Adipose tissue (tissue), 3 donors: ENCODE measurements around the gene ZNF768. TPM values are rescaled to one million over a fixed set of nuclear protein-coding genes. Genes with fewer than 3 reads are reported as not detected.
"Not testable (repeated sequence)": the region's sequence is repeated elsewhere in the genome, so short reads cannot be mapped to it uniquely, and the experiment has no call there.

Source experiments
- H3K27ac ChIP-seq: one replicate; pipeline ENCODE4 v1.5.1; 2013; ENCODE audit warnings: low read depth, low read length
- WGBS, 3 donors: extraction: QIAGEN DNeasy Blood & Tissue Kit; methylation state at CpG; one replicate each; pipeline ENCODE4 v1.1.7; 2013; 5-methylcytosine and 5-hydroxymethylcytosine counted together
- polyA plus RNA-seq, 3 donors: library from polyadenylated mRNA; stranded (reverse); fragments of 200-250 nt; gene quantifications; one replicate each; pipeline ENCODE4 v1.2.3, GENCODE V29; 2013
- donor health status: healthy with polysubstance abuse.
- donor health status: Bipolar disorder and iron deficiency.
- donor health status: healthy.

The ZNF768 gene
- polyA plus RNA-seq, 3 donors: 17.8 to 33.9 (median 22.3) TPM

- 90 to 92% (median 90%) methylated on average over 13 of the region's 13 CpGs for WGBS, 3 donors
- not testable (repeated sequence) for H3K27ac ChIP-seq
Observed at GRCh38 chr16:30536391-30537024, 10.1 kb upstream of the ZNF768 start.

GRCh38 chr16:30535777-30536190 is 9.4 kb upstream of the ZNF768 start:
- 24 to 28% (median 25%) methylated on average over 12 of the region's 12 CpGs for WGBS, 3 donors
- no peak overlapping the region for H3K27ac ChIP-seq

DNA sequence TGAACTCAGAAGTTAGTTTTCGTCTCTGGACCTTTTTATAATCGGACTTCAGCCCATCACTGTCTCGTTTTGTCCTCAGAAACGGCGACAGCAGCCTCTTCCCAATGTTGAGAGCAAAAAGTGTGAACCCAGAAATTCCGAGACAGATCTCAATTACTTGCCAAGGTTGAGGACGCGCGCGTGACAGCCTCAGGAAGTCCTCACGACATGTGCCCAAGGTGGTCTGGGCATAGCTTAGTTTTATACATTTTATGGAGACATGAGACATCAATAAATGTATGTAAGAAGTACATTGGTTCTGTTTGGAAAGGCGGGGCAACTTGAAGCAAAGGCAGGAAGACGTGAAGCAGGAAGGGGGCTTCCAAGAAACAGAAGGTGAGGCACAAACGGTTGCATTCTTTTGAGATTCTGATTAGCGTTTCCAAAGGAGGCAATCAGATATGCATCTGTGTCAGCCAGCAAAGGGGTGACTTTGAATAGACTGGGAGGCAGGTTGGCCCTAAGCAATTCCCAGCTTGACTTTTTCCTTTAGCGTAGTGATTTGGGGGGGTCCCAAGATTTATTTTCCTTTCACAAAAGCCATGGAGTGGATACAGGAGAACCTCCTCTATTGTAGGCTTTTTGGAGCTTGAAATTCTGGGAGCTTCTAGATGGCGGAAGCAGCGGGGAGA is 8.9 kb upstream of the ZNF768 start:
- no peak overlapping the region for H3K27ac ChIP-seq
- WGBS, 3 donors: 2 to 7% (median 2%) methylated on average over 18 of the region's 18 CpGs

GRCh38 chr16:30534368-30535105 is 8.2 kb upstream of the ZNF768 start, which contains the start of gene ZNF747:
ZNF747 (minus strand) TSS chr16:30534858; CDS start chr16:30534679, 179 bp downstream.
- WGBS, 3 donors: 0 to 1% (median 0%) methylated on average over 57 to 70 of the region's 70 CpGs
- H3K27ac ChIP-seq: peak within 1 kb of the TSS; percentile 75

GRCh38 chr16:30533748-30534367 is 7.5 kb upstream of the ZNF768 start:
- 10 to 15% (median 15%) methylated on average over 28 to 29 of the region's 29 CpGs for WGBS, 3 donors
- H3K27ac ChIP-seq: peak overlapping the region; percentile 75

DNA sequence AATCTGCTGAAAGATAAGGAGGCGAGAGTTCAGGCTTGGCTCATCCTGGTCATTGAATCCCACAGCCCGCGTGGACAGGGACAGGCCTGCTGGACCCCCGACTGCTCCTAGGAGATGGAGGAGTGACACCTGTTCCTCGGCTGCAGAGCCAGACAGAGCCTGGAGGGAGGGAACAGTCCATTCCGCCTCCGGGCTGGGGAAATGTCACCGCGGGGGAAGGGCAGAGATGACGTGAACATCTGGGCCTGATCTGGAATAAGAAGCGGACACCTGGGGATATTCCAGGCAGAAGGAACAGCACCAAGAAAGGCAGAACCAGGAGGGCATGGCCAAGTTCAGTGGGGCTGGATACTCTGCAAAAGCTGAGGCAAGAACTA is 6.8 kb upstream of the ZNF768 start:
- no peak overlapping the region for H3K27ac ChIP-seq
- WGBS, 3 donors: 49 to 79% (median 71%) methylated on average over 11 of the region's 11 CpGs

- WGBS, 3 donors: 94 to 95% (median 94%) methylated on average over 55 to 57 of the region's 57 CpGs
- H3K27ac ChIP-seq: no peak overlapping the region
Observed at GRCh38 chr16:30532285-30533145, 6.1 kb upstream of the ZNF768 start.

DNA sequence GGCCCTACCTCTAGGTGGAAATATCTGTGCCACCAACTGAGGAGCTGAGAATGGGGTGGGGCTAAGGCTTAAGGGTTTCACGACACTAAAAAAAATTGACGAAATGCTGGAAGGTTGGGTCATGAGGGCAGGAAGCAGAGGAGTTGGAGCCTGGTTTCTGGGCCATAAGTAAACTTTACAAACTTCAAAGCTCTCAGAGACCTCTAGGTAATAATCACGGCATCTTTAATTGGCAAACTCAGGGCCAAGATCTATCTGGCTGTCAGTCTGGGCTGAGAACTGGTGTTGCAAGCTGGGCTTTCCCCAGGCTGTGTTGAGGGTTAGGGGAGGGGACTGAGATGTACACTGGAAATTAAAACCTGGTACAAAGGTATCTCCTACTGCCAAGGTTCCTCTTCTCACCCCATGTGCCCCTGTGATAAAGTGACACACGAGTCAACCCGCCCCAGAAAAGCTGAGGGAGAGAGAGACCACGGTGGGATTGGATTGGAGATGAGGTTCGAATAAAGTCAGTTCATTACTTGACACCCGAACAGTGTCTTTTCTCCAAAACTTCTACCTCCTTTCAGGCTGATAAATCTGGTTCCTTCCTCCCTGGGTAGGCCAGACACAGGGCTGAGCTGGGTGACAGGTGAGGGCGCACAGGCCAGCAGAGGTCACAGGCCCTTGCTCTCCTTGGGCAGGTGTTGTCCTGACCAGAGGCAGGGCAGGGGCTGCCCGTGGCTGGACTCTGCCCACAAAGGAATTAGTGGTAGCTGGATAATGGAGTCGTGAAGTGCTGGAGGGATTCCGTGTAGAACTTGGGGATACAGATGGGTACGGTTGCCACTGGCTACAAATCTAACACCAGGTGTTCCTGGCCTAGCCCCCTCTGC is 4.0 kb upstream of the ZNF768 start:
- no peak overlapping the region for H3K27ac ChIP-seq
- WGBS, 3 donors: 72 to 81% (median 80%) methylated on average over 13 of the region's 13 CpGs

- H3K27ac ChIP-seq: no peak overlapping the region
Observed at GRCh38 chr16:30528799-30529457, 2.6 kb upstream of the ZNF768 start.

DNA sequence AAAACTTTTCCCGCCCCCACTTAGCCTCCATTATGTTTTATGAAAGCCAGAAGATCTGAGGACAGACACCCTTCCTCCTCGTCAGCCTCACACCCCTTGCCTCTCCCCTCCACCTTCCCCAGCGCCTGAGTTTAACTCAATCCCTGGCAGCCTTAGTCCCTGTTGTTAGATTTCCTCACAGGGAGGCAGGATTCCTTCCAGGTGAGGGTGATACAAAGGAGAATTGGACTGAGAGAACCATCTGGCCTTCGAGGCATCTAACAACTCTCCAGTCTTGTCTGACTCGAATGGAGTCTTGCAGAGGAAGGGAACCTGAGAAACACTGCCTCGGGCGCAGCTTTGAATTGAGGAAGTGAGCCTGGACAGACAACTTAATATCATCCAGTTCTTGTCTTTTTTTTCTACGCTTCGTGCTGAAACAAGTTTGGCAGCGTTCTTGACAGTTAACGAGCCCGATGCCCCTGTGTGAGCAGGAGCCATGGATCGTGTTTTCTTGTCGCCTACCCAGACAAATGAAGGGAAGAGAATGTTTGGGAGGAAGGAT is 1.3 kb upstream of the ZNF768 start:
- peak overlapping the region; percentile 67 for H3K27ac ChIP-seq
- 9 to 10% (median 9%) methylated on average over 14 of the region's 14 CpGs for WGBS, 3 donors

More at GRCh38 chr16:30528799-30529457, 2.6 kb upstream of the ZNF768 start:
- 56 to 76% (median 75%) methylated on average over 4 of the region's 4 CpGs for WGBS, 3 donors

GRCh38 chr16:30526823-30527634 is 663 bp upstream of the ZNF768 start:
- peak overlapping the region; percentile 85 for H3K27ac ChIP-seq
- 1% methylated on average over 55 to 79 of the region's 79 CpGs for WGBS, 3 donors

- 45 to 54% (median 49%) methylated on average over 4 of the region's 4 CpGs for WGBS, 3 donors
- H3K27ac ChIP-seq: no peak overlapping the region
Observed at GRCh38 chr16:30525844-30526136, 576 bp downstream of the ZNF768 start.

- no peak overlapping the region for H3K27ac ChIP-seq
- 93 to 95% (median 95%) methylated on average over 60 of the region's 60 CpGs for WGBS, 3 donors
Observed at GRCh38 chr16:30524575-30525568, 1.5 kb downstream of the ZNF768 start.

- 69 to 74% (median 72%) methylated on average over 23 to 26 of the region's 26 CpGs for WGBS, 3 donors
Observed at GRCh38 chr16:30523768-30524574, 2.4 kb downstream of the ZNF768 start.

More at GRCh38 chr16:30523768-30524574, 2.4 kb downstream of the ZNF768 start:
- no peak overlapping the region for H3K27ac ChIP-seq
